ENCODE results near the gene ZNF362.

ZNF362 gene

DNA sequence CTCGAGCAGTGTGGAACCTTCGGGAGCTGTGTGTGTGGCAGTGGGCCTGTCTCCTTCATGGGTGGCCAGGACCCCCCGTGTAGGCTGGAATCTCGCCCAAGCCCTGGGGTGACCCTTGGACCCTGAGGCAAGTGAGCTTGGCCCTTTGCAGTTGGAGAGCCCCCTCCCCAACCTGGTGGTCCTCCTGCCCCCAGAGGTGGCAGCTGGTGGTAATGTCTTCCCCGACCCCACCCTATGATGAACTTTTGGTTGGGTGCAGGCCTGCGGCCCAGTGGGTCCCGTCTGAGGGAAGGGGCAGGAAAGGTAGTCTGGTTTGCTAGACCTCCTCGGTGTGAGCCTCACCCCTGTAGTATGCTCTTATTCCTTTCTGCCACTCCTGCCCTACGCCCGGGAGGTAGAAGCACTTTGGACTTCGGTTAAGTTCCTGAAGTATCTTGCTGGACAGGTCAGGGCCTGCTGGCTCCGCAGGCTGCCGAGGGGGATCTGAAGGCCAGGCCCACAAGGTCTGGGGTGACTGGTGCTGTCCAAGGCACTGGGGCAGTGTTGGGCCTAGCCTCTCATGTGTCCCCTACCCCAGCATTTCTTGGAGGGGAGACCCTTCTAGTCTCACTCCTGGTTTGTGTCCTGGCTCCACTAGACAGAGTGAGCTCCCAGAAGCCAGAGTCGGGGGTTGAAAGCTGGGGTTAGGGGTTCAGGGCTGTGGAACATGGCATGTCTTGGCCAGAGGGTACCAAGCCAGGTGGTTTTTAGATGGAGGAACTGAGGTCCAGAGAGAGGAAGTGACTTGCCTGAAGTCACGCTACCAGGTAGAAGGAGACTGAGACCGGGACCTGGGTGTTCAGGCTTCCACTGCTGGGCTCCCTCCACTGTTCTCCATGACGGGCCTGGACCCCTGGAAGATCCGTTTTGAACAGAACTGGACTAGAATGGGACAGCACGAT lies 1.8 kb downstream of the ZNF362 start:
- peaks cover 6% of the 10 kb centered on the region; the same call in 1 of the 2 replicates for H3K36me3 ChIP-seq (ENCODE audit: insufficient read depth, low read length)
- peak overlapping the region; percentile 96 for H3K4me3 ChIP-seq (ENCODE audit: low read length)
- H3K4me1 ChIP-seq (ENCODE audit: insufficient read depth, low read length): peaks cover 14% of the 10 kb centered on the region
- H3K27ac ChIP-seq (ENCODE audit: low read depth, low read length): no peak overlapping the region; the same call in 1 of the 2 replicates
- H3K27me3 ChIP-seq (ENCODE audit: insufficient read depth, low read length): no peaks in the 10 kb centered on the region
- 75% methylated on average over 19 of the region's 19 CpGs for WGBS
- peak overlapping the region; percentile 94; the same call in 1 of the 2 replicates for H3K9ac ChIP-seq (ENCODE audit: low read depth, low read length)
- no peaks in the 10 kb centered on the region for H3K9me3 ChIP-seq (ENCODE audit: insufficient read depth, low read depth, low read length)

GRCh38 chr1:33258788-33259274 lies 2.5 kb downstream of the ZNF362 start:
- 93% methylated on average over 2 of the region's 2 CpGs for WGBS
- Histone ChIP-seq H3K4me3 (ENCODE audit: low read length) (no peak overlapping the region), H3K27ac (ENCODE audit: low read depth, low read length) (no peak overlapping the region), H3K36me3 (ENCODE audit: insufficient read depth, low read length) (peaks cover 7% of the 10 kb centered on the region; the same call in 1 of the 2 replicates), H3K9ac (ENCODE audit: low read depth, low read length) (no peak overlapping the region), H3K4me1 (ENCODE audit: insufficient read depth, low read length) (peaks cover 14% of the 10 kb centered on the region), H3K27me3 (ENCODE audit: insufficient read depth, low read length) (no peaks in the 10 kb centered on the region), H3K9me3 (ENCODE audit: insufficient read depth, low read depth, low read length) (no peaks in the 10 kb centered on the region)

GRCh38 chr1:33259879-33260278 lies 3.6 kb downstream of the ZNF362 start:
- no peak overlapping the region for H3K4me3 ChIP-seq (ENCODE audit: low read length)
- H3K27me3 ChIP-seq (ENCODE audit: insufficient read depth, low read length): no peaks in the 10 kb centered on the region
- H3K27ac ChIP-seq (ENCODE audit: low read depth, low read length): no peak overlapping the region
- 93% methylated on average over 3 of the region's 3 CpGs for WGBS
- no peak overlapping the region for H3K9ac ChIP-seq (ENCODE audit: low read depth, low read length)
- H3K4me1 ChIP-seq (ENCODE audit: insufficient read depth, low read length): peaks cover 14% of the 10 kb centered on the region
- H3K36me3 ChIP-seq (ENCODE audit: insufficient read depth, low read length): peaks cover 7% of the 10 kb centered on the region; the same call in 1 of the 2 replicates
- H3K9me3 ChIP-seq (ENCODE audit: insufficient read depth, low read depth, low read length): no peaks in the 10 kb centered on the region

DNA sequence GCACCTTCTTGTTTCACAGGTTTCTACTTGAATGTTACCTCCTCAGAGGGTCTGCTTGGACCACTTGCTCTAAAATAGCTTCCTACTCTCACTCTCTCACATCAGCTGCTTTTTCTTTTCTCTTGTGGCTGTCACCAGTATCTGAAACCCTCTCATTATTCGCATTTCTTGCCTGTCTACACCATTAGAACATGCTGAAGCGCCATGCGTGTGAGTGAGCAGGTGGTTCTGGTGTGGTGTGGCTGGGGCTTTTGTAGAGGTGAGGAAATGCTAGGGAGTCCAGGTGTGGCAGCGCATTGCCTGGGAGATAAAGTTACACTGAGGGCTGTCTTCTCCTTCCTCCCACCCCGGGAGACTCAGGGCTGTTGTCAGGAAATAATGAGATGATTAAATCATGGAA lies 4.1 kb downstream of the ZNF362 start:
- Histone ChIP-seq H3K27ac (ENCODE audit: low read depth, low read length) (no peak overlapping the region), H3K4me3 (ENCODE audit: low read length) (no peak overlapping the region), H3K36me3 (ENCODE audit: insufficient read depth, low read length) (peaks cover 7% of the 10 kb centered on the region; the same call in 1 of the 2 replicates), H3K4me1 (ENCODE audit: insufficient read depth, low read length) (peaks cover 14% of the 10 kb centered on the region), H3K9me3 (ENCODE audit: insufficient read depth, low read depth, low read length) (no peaks in the 10 kb centered on the region), H3K27me3 (ENCODE audit: insufficient read depth, low read length) (no peaks in the 10 kb centered on the region), H3K9ac (ENCODE audit: low read depth, low read length) (no peak overlapping the region)
- 96% methylated on average over 4 of the region's 5 CpGs for WGBS

DNA sequence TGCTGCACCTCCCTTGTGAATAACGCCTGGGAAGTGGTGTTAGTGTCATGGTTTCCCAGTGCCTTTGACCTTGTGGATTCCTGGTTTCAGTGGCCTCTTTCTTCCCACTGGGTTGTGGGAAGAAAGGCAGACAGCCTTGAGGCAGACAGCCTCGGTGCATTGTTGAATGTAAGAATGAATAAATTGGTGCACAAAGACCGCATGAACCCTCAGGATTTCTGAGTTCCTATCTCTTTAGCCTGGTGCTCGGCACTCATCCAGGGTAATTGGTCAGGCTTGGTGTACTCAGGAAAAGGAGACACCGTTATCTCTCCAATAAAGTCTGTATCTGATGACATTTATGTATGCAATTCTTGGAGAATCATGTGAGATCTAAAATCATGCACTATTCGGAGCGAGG lies 5.1 kb downstream of the ZNF362 start:
- 80% methylated on average over 7 of the region's 7 CpGs for WGBS
- H3K27ac ChIP-seq (ENCODE audit: low read depth, low read length): no peak overlapping the region
- no peak overlapping the region for H3K4me3 ChIP-seq (ENCODE audit: low read length)
- no peak overlapping the region for H3K9ac ChIP-seq (ENCODE audit: low read depth, low read length)
- H3K9me3 ChIP-seq (ENCODE audit: insufficient read depth, low read depth, low read length): no peaks in the 10 kb centered on the region
- H3K27me3 ChIP-seq (ENCODE audit: insufficient read depth, low read length): no peaks in the 10 kb centered on the region
- peaks cover 14% of the 10 kb centered on the region for H3K4me1 ChIP-seq (ENCODE audit: insufficient read depth, low read length)
- peaks cover 7% of the 10 kb centered on the region; the same call in 1 of the 2 replicates for H3K36me3 ChIP-seq (ENCODE audit: insufficient read depth, low read length)

- Histone ChIP-seq H3K27ac (ENCODE audit: low read depth, low read length) (no peak overlapping the region), H3K4me3 (ENCODE audit: low read length) (no peak overlapping the region), H3K9ac (ENCODE audit: low read depth, low read length) (no peak overlapping the region), H3K9me3 (ENCODE audit: insufficient read depth, low read depth, low read length) (no peaks in the 10 kb centered on the region), H3K27me3 (ENCODE audit: insufficient read depth, low read length) (no peaks in the 10 kb centered on the region), H3K4me1 (ENCODE audit: insufficient read depth, low read length) (0 out of 2 replicates have a peak, but pooled peaks cover under 1% of the 10 kb centered on the region), H3K36me3 (ENCODE audit: insufficient read depth, low read length) (peaks cover 7% of the 10 kb centered on the region; the same call in 1 of the 2 replicates)
- 90% methylated on average over 5 of the region's 5 CpGs for WGBS
These were observed 7.7 kb downstream of the ZNF362 start for GRCh38 chr1:33263890-33264504.

GRCh38 chr1:33265780-33266605 lies 9.7 kb downstream of the ZNF362 start:
- Histone ChIP-seq H3K36me3 (ENCODE audit: insufficient read depth, low read length) (peaks cover 15% of the 10 kb centered on the region), H3K9ac (ENCODE audit: low read depth, low read length) (no peak overlapping the region), H3K27ac (ENCODE audit: low read depth, low read length) (no peak overlapping the region), H3K4me1 (ENCODE audit: insufficient read depth, low read length) (no peaks in the 10 kb centered on the region), H3K27me3 (ENCODE audit: insufficient read depth, low read length) (no peaks in the 10 kb centered on the region), H3K4me3 (ENCODE audit: low read length) (no peak overlapping the region), H3K9me3 (ENCODE audit: insufficient read depth, low read depth, low read length) (no peaks in the 10 kb centered on the region)
- 91% methylated on average over 10 of the region's 10 CpGs for WGBS

DNA sequence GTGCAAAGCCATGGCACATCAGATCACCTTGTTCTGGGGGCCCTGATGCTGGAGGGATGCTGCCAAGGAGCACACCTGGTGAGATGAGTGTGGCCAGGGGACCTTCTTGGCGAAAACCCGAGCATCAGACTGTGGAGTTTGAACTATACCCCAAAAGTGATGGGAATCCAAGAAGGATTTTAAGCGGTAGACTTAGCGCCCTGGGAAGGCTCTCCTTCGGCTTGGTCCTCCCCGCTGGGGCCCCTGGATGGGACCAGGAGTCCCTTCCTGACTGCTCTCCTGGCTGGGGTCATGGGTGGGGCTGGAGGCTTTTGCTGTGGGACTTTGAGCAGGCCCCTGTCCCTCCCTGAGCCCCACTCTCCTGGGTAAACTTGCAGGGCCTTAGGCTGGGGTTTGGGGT lies 10.5 kb downstream of the ZNF362 start:
- no peaks in the 10 kb centered on the region for H3K4me1 ChIP-seq (ENCODE audit: insufficient read depth, low read length)
- no peaks in the 10 kb centered on the region for H3K27me3 ChIP-seq (ENCODE audit: insufficient read depth, low read length)
- H3K4me3 ChIP-seq (ENCODE audit: low read length): no peak overlapping the region
- H3K9ac ChIP-seq (ENCODE audit: low read depth, low read length): no peak overlapping the region
- 90% methylated on average over 6 of the region's 6 CpGs for WGBS
- H3K9me3 ChIP-seq (ENCODE audit: insufficient read depth, low read depth, low read length): no peaks in the 10 kb centered on the region
- H3K27ac ChIP-seq (ENCODE audit: low read depth, low read length): no peak overlapping the region
- peaks cover 15% of the 10 kb centered on the region for H3K36me3 ChIP-seq (ENCODE audit: insufficient read depth, low read length)

DNA sequence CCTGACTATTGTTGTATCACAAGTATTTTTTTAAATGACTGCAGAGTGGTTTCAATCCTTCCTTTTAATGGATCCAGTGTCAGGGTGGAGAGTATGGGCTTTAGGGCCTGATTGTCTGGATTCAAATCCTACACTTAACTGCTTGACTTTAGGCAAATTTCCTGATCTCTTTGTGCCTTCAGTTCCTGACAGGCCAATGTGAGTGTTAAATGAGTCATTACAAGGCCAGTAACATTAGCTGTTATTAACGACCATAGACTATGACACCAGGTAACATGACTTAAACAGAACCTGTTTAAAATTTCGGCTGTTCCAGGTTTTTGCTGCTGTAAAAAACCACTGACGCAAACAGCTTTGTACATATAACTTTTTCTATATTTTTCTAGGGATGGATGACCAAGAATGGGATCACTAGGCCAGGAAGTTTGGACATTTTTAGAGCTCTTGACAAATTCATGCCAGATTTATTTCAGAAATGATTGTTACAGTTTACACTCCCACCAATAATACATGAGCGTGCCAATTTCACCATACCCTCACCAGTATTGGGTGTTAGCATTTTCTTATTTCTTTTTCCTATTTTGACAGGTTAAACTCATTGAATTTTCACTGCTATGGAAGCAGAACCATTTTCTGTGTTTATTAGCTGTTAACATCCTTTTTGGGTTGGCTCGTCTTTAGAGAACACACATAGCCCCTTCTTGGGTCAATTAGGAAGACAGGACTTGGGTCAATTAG lies 11.3 kb downstream of the ZNF362 start:
- peaks cover 13% of the 10 kb centered on the region for H3K36me3 ChIP-seq (ENCODE audit: insufficient read depth, low read length)
- H3K4me3 ChIP-seq (ENCODE audit: low read length): no peak overlapping the region
- WGBS: 96% methylated on average over 5 of the region's 5 CpGs
- H3K27me3 ChIP-seq (ENCODE audit: insufficient read depth, low read length): no peaks in the 10 kb centered on the region
- no peaks in the 10 kb centered on the region for H3K9me3 ChIP-seq (ENCODE audit: insufficient read depth, low read depth, low read length)
- no peaks in the 10 kb centered on the region for H3K4me1 ChIP-seq (ENCODE audit: insufficient read depth, low read length)
- no peak overlapping the region for H3K27ac ChIP-seq (ENCODE audit: low read depth, low read length)
- no peak overlapping the region for H3K9ac ChIP-seq (ENCODE audit: low read depth, low read length)

- no peaks in the 10 kb centered on the region for H3K27me3 ChIP-seq (ENCODE audit: insufficient read depth, low read length)
- peaks cover 8% of the 10 kb centered on the region; the same call in 1 of the 2 replicates for H3K36me3 ChIP-seq (ENCODE audit: insufficient read depth, low read length)
- no peaks in the 10 kb centered on the region for H3K9me3 ChIP-seq (ENCODE audit: insufficient read depth, low read depth, low read length)
- H3K9ac ChIP-seq (ENCODE audit: low read depth, low read length): no peak overlapping the region
- no peak overlapping the region for H3K4me3 ChIP-seq (ENCODE audit: low read length)
- H3K27ac ChIP-seq (ENCODE audit: low read depth, low read length): no peak overlapping the region
- H3K4me1 ChIP-seq (ENCODE audit: insufficient read depth, low read length): no peaks in the 10 kb centered on the region
- 89% methylated on average over 2 of the region's 2 CpGs for WGBS
These were observed 12.2 kb downstream of the ZNF362 start for GRCh38 chr1:33268457-33268856.

Data from HUES64 (cell line).